GM12878 (cell line): Measurements from ENCODE around the gene FUT6. TPM values are rescaled to one million over a fixed set of nuclear protein-coding genes. Genes with fewer than 3 reads are reported as not detected.

ENCODE experiments used
- ATAC-seq: fragments of 200-7000 bp; cut with Tn5 transposase; 3 replicates; pipeline ENCODE4 v1.9.1; 2020; ENCODE audit warnings: mild to moderate bottlenecking, moderate library complexity
- BruUV-seq: library from RNA; stranded (reverse); fragments of 400-500 nt; replicated peaks from 2 replicates; lab custom pipeline; 2021; lab: Mats Ljungman, UMichigan
- CTCF ChIA-PET: fragments of 300-600 bp; sonication (Branson Sonifier 250); formaldehyde crosslinking; extraction: SDS; loops from one replicate; lab custom pipeline; 2021; ENCODE audit warnings: inconsistent platforms; lab: Yijun Ruan, JAX
- POLR2A ChIA-PET: fragments of 350-600 bp; formaldehyde crosslinking; extraction: SDS; loops from one replicate; lab custom pipeline; 2021; ENCODE audit warnings: inconsistent platforms; lab: Charles Lee
- RAD21 ChIA-PET: fragments of 300-600 bp; sonication (Branson Sonifier 250); formaldehyde crosslinking; loops from one replicate; lab custom pipeline; 2023; ENCODE audit warnings: antibody characterized with exemption; ENCODE audit not compliant: unreplicated experiment; lab: Charles Lee
- SMC1A ChIA-PET: fragments of 300-600 bp; sonication (Branson Sonifier 250); formaldehyde crosslinking; loops from one replicate; lab custom pipeline; 2023; ENCODE audit not compliant: unreplicated experiment, uncharacterized antibody; lab: Charles Lee
- DNase-seq: peaks from one replicate; pipeline ENCODE4 v3.0.0-alpha.2; 2011; ENCODE audit warnings: low read depth, low spot score
- FAIRE-seq: peaks from 3 replicates; lab custom pipeline; 2011; peaks lifted over from hg19 to GRCh38; lab: Jason Lieb, UNC
- H2AFZ ChIP-seq: 2 replicates; pipeline ENCODE4 v1.6.0; 2011; ENCODE audit warnings: low read depth, low read length, control low read depth; ENCODE audit not compliant: control insufficient read depth
- H3K27ac ChIP-seq: 2 replicates; pipeline ENCODE4 v1.5.1; 2011; ENCODE audit warnings: control low read depth; ENCODE audit not compliant: control insufficient read depth, insufficient read depth
- H3K27me3 ChIP-seq, 2 experiments: replicated peaks in 1 of 2; 2 replicates each; pipeline versions ENCODE4 v1.6.0 to v1.6.1; 2011; ENCODE audit warnings: low read length in 1 of 2; ENCODE audit not compliant: control insufficient read depth in 2 of 2, insufficient read depth in 2 of 2
- H3K36me3 ChIP-seq, 2 experiments: 2 replicates each; pipeline ENCODE4 v1.5.1; 2011; ENCODE audit warnings: low read length in 1 of 2; ENCODE audit not compliant: control insufficient read depth in 2 of 2, insufficient read depth in 2 of 2
- H3K4me1 ChIP-seq: 2 replicates; pipeline ENCODE4 v1.6.1; 2011; ENCODE audit warnings: mild to moderate bottlenecking, low read length, moderate library complexity, mixed read lengths; ENCODE audit not compliant: control insufficient read depth, insufficient read depth
- H3K4me2 ChIP-seq: 2 replicates; pipeline ENCODE4 v1.6.0; 2011; ENCODE audit warnings: control low read depth; ENCODE audit not compliant: control insufficient read depth, insufficient read depth
- H3K4me3 ChIP-seq: fragments of 200-600 bp; sonication (generic); 2 replicates; pipeline ENCODE4 v1.5.1; 2016
- H3K79me2 ChIP-seq: 2 replicates; pipeline ENCODE4 v1.6.0; 2011; ENCODE audit warnings: low read length; ENCODE audit not compliant: control insufficient read depth, insufficient read depth
- H3K9ac ChIP-seq: 2 replicates; pipeline ENCODE4 v1.8.0; 2011; ENCODE audit warnings: low read length, control low read depth, mixed read lengths; ENCODE audit not compliant: control insufficient read depth, insufficient read depth
- H3K9me3 ChIP-seq: replicated peaks from 3 replicates; pipeline ENCODE4 v1.5.1; 2011; ENCODE audit warnings: mild to moderate bottlenecking, low read length; ENCODE audit not compliant: control insufficient read depth, insufficient read depth
- H4K20me1 ChIP-seq: 2 replicates; pipeline ENCODE4 v1.6.0; 2011; ENCODE audit not compliant: control insufficient read depth, insufficient read depth
- BCLAF1 ChIP-seq: fragments of 450-650 bp; IDR thresholded peaks from 2 replicates; pipeline ENCODE4 v1.6.1; 2017; ENCODE audit warnings: antibody characterized with exemption, mild to moderate bottlenecking, moderate library complexity
- RELA ChIP-seq: fragments of 450-650 bp; IDR thresholded peaks from 2 replicates; pipeline ENCODE4 v1.8.0; 2014; ENCODE audit warnings: borderline replicate concordance; ENCODE audit not compliant: partially characterized antibody
- RELB ChIP-seq: fragments of 450-650 bp; IDR thresholded peaks from 2 replicates; pipeline ENCODE4 v1.6.1; 2017; ENCODE audit warnings: low read depth, mild to moderate bottlenecking, moderate library complexity
- TCF7 ChIP-seq: IDR thresholded peaks from 2 replicates; pipeline ENCODE4 v1.6.1; 2014; ENCODE audit warnings: antibody characterized with exemption, borderline replicate concordance
- ZBED1 ChIP-seq: IDR thresholded peaks from 2 replicates; pipeline ENCODE4 v1.6.1; 2016; ENCODE audit warnings: borderline replicate concordance
- WGBS: methylation state at CpG from one replicate; pipeline ENCODE4 v1.1.6; 2016; ENCODE audit warnings: low lambda C conversion rate; ENCODE audit not compliant: insufficient replicate concordance, insufficient coverage; ENCODE audit errors: missing lambda C conversion rate; 5-methylcytosine and 5-hydroxymethylcytosine counted together
- in situ Hi-C: fragments of 300-500 bp; cut with MboI; formaldehyde crosslinking; loops from 9 replicates; pipeline ENCODE4 v1.14.3; 2018; ENCODE audit warnings: mixed read lengths
- intact Hi-C: fragments of 100-400 bp; cut with micrococcal nuclease; formaldehyde crosslinking; loops from one replicate; pipeline ENCODE4 v1.14.2; 2022; ENCODE audit not compliant: unreplicated experiment
- polyA plus RNA-seq, 11 experiments: library from polyadenylated mRNA; depleted of rRNA in 4 of 11; unstranded in 6 of 11; stranded (reverse) in 5 of 11; fragments of >200 nt; fragmentation: Nextera tagmentation in 4 of 11; fragmentation: Illumina TruSeq in 1 of 11; extraction: Ambion mirVana in 4 of 11; extraction: Trizol in 1 of 11; gene quantifications; 1 replicate in 1 of 11; 2 replicates in 10 of 11; pipeline versions ENCODE4 v1.2.1 to v1.2.3, GENCODE V29; 2011 to 2016; ENCODE audit warnings: inconsistent platforms in 2 of 11, missing spikeins in 2 of 11, low read depth in 1 of 11
- total RNA-seq, 4 experiments: library from RNA; depleted of rRNA in 3 of 4; stranded (reverse); fragments of >200 nt in 3 of 4; fragmentation: Illumina TruSeq in 1 of 4; extraction: Trizol in 1 of 4; gene quantifications; 2 replicates each; pipeline versions ENCODE4 v1.2.1 to v1.2.3, GENCODE V29; 2013 to 2021

Gene FUT6
- total and polyA plus RNA-seq, 10 of the 15 experiments (the other 5 are each of a cell fraction or from before 2014, with no cell fraction given), result not detected

- intact Hi-C loops, result loop anchor here (10.0 kb wide), 1 partner anchor 216 kb away; no protein-coding TSS in a partner anchor
- no peaks in the 10 kb centered on the region for H3K4me1 ChIP-seq
- no peak for DNase-seq
- ChIA-PET POLR2A (interaction anchor here (0.7 kb wide), 1 partner anchor 12 kb away, joined by 5 read pairs; no protein-coding TSS in a partner anchor), SMC1A (no interaction called here), CTCF (interaction anchor here (0.7 kb wide), 1 partner anchor 29 kb away, joined by 3 read pairs; no protein-coding TSS in a partner anchor), RAD21 (no interaction called here)
- no peaks in the 10 kb centered on the region for H3K9me3 ChIP-seq
- H3K27me3 ChIP-seq, result no peaks in the 10 kb centered on the region; a peak in 1 of 4 replicates
- no peak overlapping the region for H3K4me3 ChIP-seq
- H4K20me1 ChIP-seq, result no peaks in the 10 kb centered on the region
- no peaks in the 10 kb centered on the region for H3K36me3 ChIP-seq
- no peak overlapping the region for H3K27ac ChIP-seq
- no peak overlapping the region for H3K9ac ChIP-seq
- ATAC-seq, result no peak
- no peaks in the 10 kb centered on the region for H3K79me2 ChIP-seq
- no peak overlapping the region for H2AFZ ChIP-seq
- TF ChIP-seq BCLAF1, result no peak
- no peak for TF ChIP-seq RELB
- no peak for TF ChIP-seq TCF7
- no peak for TF ChIP-seq RELA
- no peak for TF ChIP-seq ZBED1
- H3K4me2 ChIP-seq, result no peak overlapping the region
- FAIRE-seq, result no peak
- BruUV-seq, result no TSS peak
- in situ Hi-C loops, result loop anchor here (5.0 kb wide), 1 partner anchor 213 kb away; no protein-coding TSS in a partner anchor
- 66% methylated on average over 9 of the region's 9 CpGs for WGBS
Observed at GRCh38 chr19:5809053-5809452, 30.4 kb downstream of the FUT6 start.
